KMS-11 (cell line): ENCODE data around the gene UBA52.

Source experiments
- H2AFZ ChIP-seq: fragments of 200-600 bp; sonication (generic); 2 replicates; pipeline ENCODE4 v1.6.1; 2016; ENCODE audit warnings: antibody characterized with exemption, mixed run types, low read depth
- H3K27ac ChIP-seq: fragments of 200-600 bp; sonication (generic); 2 replicates; pipeline ENCODE4 v1.6.1; 2016; ENCODE audit warnings: mild to moderate bottlenecking, mixed run types
- H3K27me3 ChIP-seq: fragments of 200-600 bp; sonication (generic); 2 replicates; pipeline ENCODE4 v1.6.1; 2017; ENCODE audit warnings: mild to moderate bottlenecking, low read depth, mixed run types, moderate library complexity; ENCODE audit not compliant: insufficient read depth
- H3K36me3 ChIP-seq: fragments of 200-600 bp; sonication (generic); 2 replicates; pipeline ENCODE4 v1.6.1; 2017; ENCODE audit warnings: mild to moderate bottlenecking, mixed run types; ENCODE audit not compliant: insufficient read depth
- H3K4me1 ChIP-seq: fragments of 200-600 bp; sonication (generic); 2 replicates; pipeline ENCODE4 v1.6.1; 2016; ENCODE audit warnings: mild to moderate bottlenecking, low read depth, mixed run types; ENCODE audit not compliant: poor library complexity, severe bottlenecking
- H3K4me2 ChIP-seq: fragments of 200-600 bp; sonication (generic); 2 replicates; pipeline ENCODE4 v1.7.0; 2016; ENCODE audit warnings: mild to moderate bottlenecking, mixed run types
- H3K4me3 ChIP-seq: fragments of 200-600 bp; sonication (generic); IDR thresholded peaks from 2 replicates; pipeline ENCODE4 v1.6.1; 2017; ENCODE audit warnings: low read depth, low read length, mixed read lengths; ENCODE audit not compliant: insufficient read depth
- H3K79me2 ChIP-seq: fragments of 200-600 bp; sonication (generic); 2 replicates; pipeline ENCODE4 v1.6.1; 2016; ENCODE audit warnings: low read depth, mixed run types; ENCODE audit not compliant: insufficient read depth
- H3K9ac ChIP-seq: fragments of 200-600 bp; sonication (generic); 2 replicates; pipeline ENCODE4 v1.6.1; 2016; ENCODE audit warnings: mild to moderate bottlenecking, mixed run types
- H4K20me1 ChIP-seq: fragments of 200-600 bp; sonication (generic); 2 replicates; pipeline ENCODE4 v1.6.1; 2016; ENCODE audit warnings: mild to moderate bottlenecking, mixed run types; ENCODE audit not compliant: insufficient read depth
- TF ChIP-seq, protein P1 (sequence below): fragments of 200-600 bp; sonication (generic); conservative IDR thresholded peaks from 2 replicates; pipeline ENCODE4 v1.6.1; 2017; ENCODE audit warnings: low read depth, mild to moderate bottlenecking, antibody characterized with exemption, low read length, moderate library complexity, mixed read lengths

The UBA52 gene

GRCh38 chr19:18594096-18594823 is 22.6 kb downstream of the UBA52 start:
- Histone ChIP-seq H3K36me3 (no peaks in the 10 kb centered on the region), H3K4me2 (peak overlapping the region; percentile 89; the same call in 1 of the 2 replicates), H3K27me3 (peaks cover 21% of the 10 kb centered on the region; the same call in 1 of the 2 replicates), H3K27ac (no peak overlapping the region), H2AFZ (peak overlapping the region; percentile 54), H3K4me1 (peaks cover 11% of the 10 kb centered on the region), H3K4me3 (no peak overlapping the region), H4K20me1 (no peaks in the 10 kb centered on the region), H3K9ac (peak overlapping the region; percentile 42; the same call in 1 of the 2 replicates), H3K79me2 (peaks cover 10% of the 10 kb centered on the region)
- TF ChIP-seq, protein P1, sequence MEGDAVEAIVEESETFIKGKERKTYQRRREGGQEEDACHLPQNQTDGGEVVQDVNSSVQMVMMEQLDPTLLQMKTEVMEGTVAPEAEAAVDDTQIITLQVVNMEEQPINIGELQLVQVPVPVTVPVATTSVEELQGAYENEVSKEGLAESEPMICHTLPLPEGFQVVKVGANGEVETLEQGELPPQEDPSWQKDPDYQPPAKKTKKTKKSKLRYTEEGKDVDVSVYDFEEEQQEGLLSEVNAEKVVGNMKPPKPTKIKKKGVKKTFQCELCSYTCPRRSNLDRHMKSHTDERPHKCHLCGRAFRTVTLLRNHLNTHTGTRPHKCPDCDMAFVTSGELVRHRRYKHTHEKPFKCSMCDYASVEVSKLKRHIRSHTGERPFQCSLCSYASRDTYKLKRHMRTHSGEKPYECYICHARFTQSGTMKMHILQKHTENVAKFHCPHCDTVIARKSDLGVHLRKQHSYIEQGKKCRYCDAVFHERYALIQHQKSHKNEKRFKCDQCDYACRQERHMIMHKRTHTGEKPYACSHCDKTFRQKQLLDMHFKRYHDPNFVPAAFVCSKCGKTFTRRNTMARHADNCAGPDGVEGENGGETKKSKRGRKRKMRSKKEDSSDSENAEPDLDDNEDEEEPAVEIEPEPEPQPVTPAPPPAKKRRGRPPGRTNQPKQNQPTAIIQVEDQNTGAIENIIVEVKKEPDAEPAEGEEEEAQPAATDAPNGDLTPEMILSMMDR, result peak; percentile 75

- Histone ChIP-seq H3K4me2 (peak overlapping the region; percentile 89; the same call in 1 of the 2 replicates), H3K4me3 (no peak overlapping the region), H3K27ac (no peak overlapping the region), H2AFZ (peak overlapping the region; percentile 54; the same call in 1 of the 2 replicates), H3K9ac (peak overlapping the region; percentile 42; the same call in 1 of the 2 replicates), H3K79me2 (peaks cover 8% of the 10 kb centered on the region), H3K4me1 (peaks cover 8% of the 10 kb centered on the region), H3K36me3 (no peaks in the 10 kb centered on the region), H3K27me3 (peaks cover 26% of the 10 kb centered on the region; the same call in 1 of the 2 replicates), H4K20me1 (no peaks in the 10 kb centered on the region)
- TF ChIP-seq, protein P1, result no peak
These were observed 23.2 kb downstream of the UBA52 start for GRCh38 chr19:18594824-18595373.

DNA sequence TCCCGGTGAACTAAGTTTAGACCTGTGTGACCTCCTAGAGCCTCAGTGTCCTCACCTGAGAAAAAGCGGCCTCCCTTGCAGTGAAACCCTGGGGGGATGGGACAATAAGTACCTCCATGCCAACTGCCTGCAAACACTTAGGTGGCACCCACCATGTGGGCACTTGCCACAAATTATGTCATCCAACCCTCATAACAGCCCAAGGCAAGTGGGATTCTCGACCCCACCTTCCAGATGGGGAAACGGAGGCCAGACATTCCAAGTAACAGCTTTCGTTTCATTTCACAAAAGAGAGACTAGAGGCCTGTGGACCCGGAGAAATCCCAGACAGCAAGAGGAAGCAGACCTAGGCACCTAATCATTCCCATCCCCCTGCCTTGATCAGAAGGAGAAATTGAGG is 23.8 kb downstream of the UBA52 start:
- H3K79me2 ChIP-seq, result peaks cover 2% of the 10 kb centered on the region
- TF ChIP-seq, protein P1, result no peak
- peaks cover 6% of the 10 kb centered on the region for H3K4me1 ChIP-seq
- no peak overlapping the region for H3K9ac ChIP-seq
- H3K4me3 ChIP-seq, result no peak overlapping the region
- H3K4me2 ChIP-seq, result no peak overlapping the region
- H3K27ac ChIP-seq, result no peak overlapping the region
- H3K36me3 ChIP-seq, result no peaks in the 10 kb centered on the region
- H2AFZ ChIP-seq, result no peak overlapping the region
- peaks cover 30% of the 10 kb centered on the region; the same call in 1 of the 2 replicates for H3K27me3 ChIP-seq
- H4K20me1 ChIP-seq, result no peaks in the 10 kb centered on the region

DNA sequence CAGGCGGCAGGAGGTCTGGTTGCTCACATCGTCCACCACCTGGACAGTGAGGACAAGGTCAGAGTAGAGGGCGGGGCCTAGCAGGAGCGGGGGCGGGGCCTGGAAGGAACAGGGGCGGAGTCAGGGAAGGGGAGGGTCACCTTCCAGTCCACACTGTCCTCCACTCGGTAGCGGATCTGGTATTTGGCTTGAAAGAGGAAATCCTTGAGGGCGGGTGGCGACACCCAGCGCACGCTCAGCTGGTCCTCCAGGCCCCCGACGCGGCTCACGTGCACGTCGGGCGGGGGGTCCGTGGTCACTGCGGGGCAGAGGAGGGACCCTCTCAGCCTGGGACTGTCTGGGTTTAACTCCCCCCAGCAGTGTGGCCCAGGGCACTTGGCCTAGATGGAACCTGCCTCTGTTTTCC is 25.1 kb downstream of the UBA52 start:
- H4K20me1 ChIP-seq, result no peaks in the 10 kb centered on the region
- H3K4me3 ChIP-seq, result no peak overlapping the region
- no peak overlapping the region for H3K9ac ChIP-seq
- H3K27me3 ChIP-seq, result peaks cover 42% of the 10 kb centered on the region; the same call in 1 of the 2 replicates
- H3K4me2 ChIP-seq, result no peak overlapping the region
- H3K27ac ChIP-seq, result no peak overlapping the region
- H3K36me3 ChIP-seq, result no peaks in the 10 kb centered on the region
- H3K4me1 ChIP-seq, result peaks cover 6% of the 10 kb centered on the region
- TF ChIP-seq, protein P1, result no peak
- H3K79me2 ChIP-seq, result no peaks in the 10 kb centered on the region
- no peak overlapping the region for H2AFZ ChIP-seq
